Stimulated activated CD4-positive, alpha-beta T cell treated with anti-CD3 and anti-CD28 coated beads, Interleukin-1b, Interleukin-23, amount 100 ng/mL, for 4 hours (primary cell): ENCODE data around the gene RIOK3.
"Not testable (repeated sequence)": the region's sequence is repeated elsewhere in the genome, so short reads cannot be mapped to it uniquely, and the experiment has no call there.

Experiments used
- DNase-seq, 2 donors: peaks; one replicate each; pipeline ENCODE4 v3.0.0-alpha.2; 2020; ENCODE audit warnings: low read depth in 2 of 2

Gene RIOK3

DNA sequence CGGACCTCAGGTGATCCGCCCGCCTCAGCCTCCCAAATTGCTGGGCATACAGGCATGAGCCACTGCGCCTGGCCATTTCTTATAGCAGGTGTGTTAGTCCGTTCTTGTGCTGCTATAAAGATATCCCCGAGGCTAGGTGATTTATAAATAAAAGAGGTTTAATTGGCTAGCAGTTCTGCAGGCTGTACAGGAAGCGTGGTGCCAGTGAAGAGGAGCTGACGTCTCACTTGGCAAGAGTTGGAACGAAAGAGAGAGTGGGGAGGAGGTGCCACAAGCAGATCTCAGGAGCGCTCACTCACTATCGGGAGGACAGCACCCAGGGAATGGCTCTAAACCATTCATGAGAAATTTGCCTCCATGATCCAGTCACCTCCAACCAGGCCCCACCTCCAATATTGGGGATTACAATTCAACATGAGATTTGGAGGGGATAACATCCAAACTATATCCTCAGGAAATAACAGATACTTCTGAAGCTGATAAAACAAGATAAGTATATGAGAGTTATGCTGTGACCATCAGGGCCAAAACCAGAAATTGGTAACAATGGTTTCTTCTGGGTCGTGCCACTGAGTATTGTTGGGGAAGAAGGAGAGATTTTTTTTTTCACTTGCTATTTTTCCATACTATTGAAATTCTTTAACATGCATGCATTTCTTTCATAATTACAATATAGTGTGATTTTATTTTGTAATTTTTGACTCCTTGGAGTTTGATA lies 42.8 kb downstream of the RIOK3 start:
- DNase-seq, result no peak

DNA sequence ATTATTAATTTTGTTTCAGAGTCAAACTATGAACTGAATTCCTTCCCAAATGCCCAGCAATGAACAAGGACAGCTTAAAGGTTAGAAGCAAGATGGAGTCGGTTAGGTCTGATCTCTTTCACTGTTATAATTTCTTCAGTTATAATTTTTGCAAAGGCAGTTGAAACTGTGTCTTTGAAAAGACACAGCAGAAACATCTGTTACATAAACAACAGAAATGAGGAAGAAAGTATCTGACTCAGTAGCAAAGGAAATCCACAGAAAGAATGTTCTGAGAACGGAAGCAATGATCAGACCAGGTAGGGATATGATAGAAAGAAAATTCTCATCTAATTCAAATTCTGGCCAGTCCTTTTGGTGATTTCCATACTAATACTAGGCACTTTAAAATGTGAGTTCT lies 45.0 kb downstream of the RIOK3 start:
- DNase-seq, result no peak

DNA sequence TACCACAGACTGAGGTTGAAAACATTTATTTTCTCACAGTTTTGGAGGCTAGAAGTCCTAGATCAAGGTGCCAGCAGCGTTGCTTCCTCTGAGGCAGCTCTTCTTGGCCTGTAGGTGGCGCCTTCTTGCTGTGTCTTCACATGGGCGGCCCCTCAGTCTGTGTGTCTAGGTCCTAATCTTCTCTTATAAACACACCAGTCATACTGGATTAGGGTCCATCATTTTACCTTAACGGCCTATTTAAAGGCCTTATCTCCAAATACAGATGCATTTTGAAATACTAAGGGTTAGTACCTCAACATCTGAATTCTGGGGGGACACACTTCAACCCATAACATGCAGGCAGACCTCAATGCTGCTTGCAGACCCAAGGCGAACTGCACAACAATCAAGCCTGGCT lies 45.8 kb downstream of the RIOK3 start:
- DNase-seq, result peak; percentile 37 to 62

DNA sequence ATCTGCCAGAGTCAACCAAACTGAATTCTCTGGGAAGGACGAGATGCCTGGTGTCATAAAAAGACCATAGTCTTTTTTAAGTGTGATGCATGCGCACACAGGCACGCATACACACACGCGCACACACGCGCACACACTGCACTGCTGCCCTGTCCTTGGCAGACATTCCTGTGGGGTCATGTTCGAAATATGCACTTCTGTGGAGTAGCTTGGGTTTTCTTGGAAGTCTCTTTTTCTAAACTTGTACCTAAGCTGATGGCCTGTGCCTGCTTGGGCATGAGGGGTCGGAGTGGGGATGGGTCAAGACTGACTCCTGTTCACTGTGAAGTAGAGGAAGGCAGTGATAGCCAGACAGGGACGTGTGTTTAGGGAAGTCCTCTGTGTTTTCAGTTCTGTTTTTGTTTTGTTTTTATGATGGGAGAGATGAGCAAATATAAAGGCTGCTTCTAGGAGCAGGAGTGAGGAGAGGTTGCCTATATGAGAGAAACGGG lies 46.2 kb downstream of the RIOK3 start:
- DNase-seq, result no peak

DNA sequence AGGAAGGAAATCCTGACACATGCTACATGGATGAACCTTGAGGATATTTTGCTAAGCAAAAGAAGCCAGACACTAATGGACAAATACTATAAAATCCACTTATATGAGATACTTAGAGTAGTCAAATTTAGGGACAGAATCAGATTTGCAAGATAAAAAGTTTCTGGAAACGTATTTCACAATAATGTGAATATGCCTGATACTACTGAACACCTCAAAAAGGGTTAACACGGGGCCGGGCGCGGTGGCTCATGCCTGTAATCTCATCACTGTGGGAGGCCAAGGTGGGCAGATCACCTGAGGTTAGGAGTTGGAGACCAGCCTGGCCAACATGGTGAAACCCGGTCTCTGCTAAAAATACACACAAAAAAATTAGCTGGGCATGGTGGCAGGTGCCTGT lies 48.5 kb downstream of the RIOK3 start:
- no peak for DNase-seq

DNA sequence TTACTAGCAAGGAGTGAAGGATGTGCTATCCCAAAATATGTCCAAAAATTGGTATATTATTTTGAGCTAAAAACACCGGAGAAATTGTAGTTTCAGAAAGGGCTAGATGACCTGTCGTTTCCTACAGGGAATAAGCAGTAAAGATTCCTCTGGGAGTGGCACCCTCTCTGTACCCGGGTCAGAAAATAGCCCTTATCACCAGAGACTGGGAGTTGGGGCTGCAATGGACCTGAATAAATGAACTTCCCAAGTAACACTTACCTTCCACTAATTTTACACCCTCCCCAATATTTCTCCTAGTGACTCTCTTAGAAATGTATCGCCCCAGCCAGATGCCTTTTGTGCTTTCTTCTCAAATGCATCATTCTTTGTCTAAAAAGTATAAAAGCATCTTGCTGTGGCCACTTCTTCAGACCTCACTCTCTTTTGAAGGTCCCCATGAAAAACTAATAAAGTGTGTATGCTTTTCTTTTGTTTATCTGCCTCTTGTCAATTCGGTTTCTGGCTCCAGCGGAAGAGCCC lies 49.5 kb downstream of the RIOK3 start:
- DNase-seq, result no peak

DNA sequence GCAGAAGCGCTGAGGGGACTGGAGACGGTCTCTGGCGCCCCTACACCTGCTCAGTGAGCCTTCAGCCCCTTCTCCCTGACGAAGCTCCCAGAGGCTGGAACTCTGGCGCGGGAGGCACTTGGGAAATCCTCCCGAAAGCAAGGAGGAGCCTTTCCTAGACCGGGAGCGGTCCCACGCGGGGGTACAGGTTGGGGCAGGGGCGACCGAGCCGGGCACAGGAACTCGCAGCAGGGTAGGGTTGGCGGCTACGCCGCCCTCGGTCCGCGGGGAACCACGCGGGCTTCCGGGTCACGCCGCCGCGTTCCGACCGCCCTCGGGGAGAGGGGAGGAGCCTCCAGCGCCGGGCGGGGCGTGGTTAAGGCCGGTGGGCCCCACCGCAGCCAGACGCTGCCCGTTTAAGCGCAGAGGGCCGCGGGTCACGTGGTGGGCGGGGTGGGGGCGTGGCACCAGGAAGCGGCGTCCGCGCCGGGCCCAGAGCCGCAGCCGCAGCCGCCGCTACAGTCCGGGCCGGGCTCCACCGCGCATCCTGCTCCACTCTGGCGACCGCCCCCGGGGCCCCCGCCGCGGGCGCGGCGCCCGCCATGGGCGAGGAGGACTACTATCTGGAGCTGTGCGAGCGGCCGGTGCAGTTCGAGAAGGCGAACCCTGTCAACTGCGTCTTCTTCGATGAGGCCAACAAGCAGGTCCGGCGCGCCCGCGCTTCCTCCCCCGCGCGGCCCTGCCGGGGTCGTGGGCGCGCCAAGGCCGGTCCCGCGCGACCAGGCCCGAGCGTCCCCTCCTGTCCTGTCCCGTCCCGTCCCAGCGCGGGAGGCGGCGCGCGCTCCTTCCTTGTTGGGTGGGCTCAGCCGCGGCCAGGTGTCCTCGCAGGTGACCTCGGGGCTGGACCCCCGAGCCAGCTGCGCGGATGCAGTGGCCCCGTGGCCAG lies 50.2 kb downstream of the RIOK3 start, which contains the start of gene RMC1:
Gene RMC1 (plus strand): TSS at position 474 of the 925 bp plus-strand sequence. CDS start 108 bp downstream, at position 582.
- peak; percentile 98 to 100 for DNase-seq

DNA sequence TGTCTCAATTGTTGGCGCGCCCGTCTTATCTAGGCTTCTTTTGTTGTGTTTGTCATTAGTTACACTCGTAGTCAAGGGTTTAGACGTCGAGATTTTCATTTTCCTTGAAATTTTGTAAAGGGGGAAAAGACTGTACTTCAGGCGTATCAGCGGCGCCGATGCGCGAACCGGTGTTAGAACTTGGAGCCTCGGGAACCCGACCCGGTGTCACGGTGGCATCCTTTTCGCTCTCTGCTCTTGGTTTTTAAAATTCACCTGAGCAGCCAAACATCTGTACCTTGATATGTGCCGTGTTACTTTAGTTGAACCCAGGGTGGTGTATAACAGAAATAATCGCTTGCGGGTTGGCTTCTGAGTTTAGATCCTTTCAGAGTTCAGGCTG lies 50.9 kb downstream of the RIOK3 start:
- no peak for DNase-seq

DNA sequence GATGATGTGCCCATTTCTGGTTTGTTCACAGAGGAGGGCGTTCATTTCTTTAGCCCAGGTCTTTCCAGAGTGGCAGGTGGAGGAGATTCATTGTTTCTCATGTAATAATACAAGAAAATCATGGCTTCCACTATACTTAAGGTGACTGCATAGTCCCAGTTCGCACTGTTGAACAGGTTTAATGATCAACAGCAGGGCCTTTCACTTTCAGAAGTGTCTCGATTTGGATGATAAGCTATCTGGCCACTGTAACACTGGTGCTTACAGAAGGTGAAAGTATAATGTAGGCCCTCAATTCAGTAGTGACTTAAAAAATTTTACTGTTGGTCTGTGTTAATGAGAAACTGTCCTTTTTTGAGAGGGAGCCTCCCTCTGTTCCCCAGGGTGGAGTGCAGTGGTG lies 51.6 kb downstream of the RIOK3 start:
- no peak for DNase-seq

DNA sequence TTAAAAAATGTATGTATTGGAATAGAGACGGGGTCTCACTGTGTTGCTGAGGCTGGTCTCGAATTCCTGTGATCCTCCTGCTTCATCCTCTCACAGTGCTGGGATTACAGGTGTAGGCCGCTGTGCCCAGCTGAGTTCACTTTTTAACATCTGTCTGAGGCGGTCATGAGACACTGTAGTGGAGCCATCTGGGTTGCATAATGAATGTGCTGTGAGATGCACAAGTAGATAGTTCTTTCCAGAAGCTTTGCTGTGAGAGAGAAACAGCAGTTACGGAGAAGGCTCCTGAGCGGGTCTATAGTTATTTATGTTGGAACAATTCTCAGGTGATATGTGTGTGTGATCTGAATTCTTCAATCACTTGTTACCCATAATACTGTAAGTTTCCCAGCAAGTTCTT lies 53.3 kb downstream of the RIOK3 start:
- no peak for DNase-seq

DNA sequence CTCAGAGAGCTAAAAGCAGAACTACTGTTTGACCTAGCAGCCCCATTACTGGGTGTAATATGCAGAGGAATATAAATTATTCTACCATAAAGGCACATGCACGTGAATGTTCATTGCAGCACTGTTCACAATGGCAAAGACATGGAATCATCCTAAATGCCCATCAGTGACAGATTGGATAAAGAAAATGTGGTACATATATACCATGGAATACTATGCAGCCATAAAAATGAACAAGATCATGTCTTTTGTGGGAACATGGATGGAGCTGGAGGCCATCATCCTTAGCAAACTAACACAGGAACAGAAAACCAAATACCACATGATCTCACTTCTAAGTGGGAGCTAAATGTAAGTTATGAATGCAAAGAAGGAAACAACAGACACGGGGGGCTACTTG lies 57.8 kb downstream of the RIOK3 start:
- not testable (repeated sequence) for DNase-seq

DNA sequence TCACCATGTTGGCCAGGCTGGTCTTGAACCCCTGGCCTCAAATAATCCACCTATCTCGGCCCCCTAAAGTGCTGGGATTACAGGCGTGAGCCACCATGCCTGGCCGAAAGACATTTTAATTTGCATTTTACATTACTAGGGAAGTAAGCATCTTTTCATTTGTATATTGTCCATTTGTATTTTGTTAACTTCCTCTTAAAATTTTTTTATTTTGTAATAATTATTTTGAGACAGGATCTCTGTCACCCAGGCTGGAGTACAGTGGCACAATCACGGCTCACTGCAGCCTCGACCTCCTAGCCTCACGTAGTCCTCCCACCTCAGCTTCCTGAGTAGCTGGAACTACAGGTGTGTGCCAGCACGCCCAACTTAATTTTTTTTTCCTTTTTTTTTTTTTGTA lies 59.1 kb downstream of the RIOK3 start:
- not testable (repeated sequence) for DNase-seq

DNA sequence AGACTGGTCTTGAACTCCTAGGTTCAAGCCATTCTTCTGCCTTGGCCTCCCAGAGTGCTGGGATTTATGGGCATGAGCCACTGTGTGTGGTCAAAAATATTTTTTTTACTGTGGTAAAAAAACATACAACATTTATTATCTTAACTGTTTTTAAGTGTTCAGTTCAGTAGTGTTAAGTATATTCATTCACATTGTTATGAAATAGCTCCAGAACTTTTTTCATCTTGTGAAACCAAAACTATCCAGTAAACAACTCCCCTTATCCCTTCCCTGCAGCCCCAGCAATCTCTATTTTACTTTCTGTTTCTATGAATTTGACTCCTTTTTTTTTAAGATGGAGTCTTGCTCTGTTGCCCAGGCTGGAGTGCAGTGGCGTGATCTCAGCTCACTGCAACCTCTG lies 59.6 kb downstream of the RIOK3 start:
- DNase-seq, result no peak

DNA sequence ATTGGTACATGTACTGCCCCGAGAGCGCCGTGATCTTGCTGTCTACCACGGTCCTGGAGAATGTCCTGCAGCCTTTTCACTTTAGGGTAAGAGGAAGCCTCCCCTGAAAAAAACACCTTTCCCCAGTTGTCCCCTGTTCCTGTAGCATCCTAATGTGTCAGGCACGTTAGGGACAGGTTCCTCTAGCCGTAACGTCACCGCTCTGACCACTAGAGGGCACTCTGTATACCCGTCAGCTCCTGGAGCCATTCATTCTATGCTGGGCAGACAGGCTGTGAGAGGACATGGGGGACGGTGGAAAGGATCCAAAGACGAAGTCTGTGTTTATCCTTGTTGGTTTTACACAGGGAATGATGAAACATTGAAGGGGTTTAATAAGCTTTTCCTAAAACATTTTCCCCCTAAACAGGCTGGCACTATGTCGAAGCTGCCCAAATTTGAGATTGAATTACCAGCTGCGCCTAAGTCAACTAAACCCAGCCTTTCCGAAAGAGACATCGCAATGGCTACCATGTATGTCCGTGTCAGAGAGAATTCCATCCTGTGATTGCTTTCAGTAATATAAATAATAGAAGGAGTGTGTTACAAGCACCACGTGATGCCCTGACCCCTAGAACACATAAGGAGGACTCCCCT lies 62.9 kb downstream of the RIOK3 start:
- peak; percentile 52 to 71 for DNase-seq

DNA sequence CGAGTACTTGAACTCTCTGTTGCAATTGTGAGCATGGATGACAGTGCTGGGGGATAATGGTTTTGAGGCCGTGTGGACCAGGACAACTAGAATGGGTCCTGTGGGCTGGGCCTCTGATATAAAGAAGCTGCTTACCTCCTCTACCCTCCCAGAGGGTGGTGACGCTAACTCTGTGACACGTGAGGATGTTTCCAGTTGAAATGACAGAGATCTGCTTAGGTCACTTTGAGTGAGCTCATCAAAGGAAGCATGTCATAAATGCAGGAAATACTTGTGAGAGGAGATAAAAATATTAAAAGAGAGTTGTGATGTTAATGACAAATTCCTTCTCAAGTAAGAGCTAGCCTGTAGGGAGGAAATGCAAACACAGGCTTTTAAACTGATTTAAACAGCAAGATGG lies 66.6 kb downstream of the RIOK3 start:
- no peak for DNase-seq

DNA sequence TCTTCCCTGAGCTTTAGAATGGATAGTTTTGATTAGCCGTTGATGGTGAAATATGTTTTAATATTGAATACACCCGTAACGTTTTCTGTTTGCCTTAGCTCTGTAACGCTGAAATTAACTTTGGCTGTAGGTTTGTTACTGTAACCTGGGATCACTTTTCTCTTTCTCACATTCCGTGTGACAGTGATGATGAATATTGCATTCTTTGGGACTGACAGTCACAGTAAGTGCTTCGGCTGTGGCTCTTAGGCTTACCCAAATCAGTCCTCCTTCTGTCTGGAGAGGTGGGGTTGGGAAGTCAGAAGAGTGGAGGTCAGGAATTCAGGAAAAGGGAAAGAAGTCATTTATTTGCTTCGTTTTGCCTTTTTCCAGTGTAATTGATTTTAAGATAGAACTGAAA lies 68.2 kb downstream of the RIOK3 start:
- no peak for DNase-seq

DNA sequence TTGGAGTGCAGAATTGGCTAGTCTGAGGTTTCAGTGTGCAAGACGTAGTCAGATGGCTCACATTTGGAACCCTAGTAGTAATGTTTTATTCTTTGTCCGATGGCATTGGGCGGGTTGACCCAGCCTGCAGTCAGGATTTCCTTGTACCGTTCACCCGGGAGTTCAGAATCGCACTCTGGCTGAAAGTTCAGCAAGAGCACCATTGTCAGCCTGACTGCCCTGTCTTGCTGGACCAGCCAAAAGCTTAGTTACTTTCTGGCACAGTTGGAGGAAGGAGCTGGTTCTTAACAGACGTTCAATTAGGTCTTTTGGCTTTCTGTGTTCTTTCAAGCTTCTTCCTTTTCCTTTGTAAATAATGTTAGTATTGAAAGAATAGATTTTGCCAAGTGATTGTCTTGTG lies 68.8 kb downstream of the RIOK3 start:
- no peak for DNase-seq

DNA sequence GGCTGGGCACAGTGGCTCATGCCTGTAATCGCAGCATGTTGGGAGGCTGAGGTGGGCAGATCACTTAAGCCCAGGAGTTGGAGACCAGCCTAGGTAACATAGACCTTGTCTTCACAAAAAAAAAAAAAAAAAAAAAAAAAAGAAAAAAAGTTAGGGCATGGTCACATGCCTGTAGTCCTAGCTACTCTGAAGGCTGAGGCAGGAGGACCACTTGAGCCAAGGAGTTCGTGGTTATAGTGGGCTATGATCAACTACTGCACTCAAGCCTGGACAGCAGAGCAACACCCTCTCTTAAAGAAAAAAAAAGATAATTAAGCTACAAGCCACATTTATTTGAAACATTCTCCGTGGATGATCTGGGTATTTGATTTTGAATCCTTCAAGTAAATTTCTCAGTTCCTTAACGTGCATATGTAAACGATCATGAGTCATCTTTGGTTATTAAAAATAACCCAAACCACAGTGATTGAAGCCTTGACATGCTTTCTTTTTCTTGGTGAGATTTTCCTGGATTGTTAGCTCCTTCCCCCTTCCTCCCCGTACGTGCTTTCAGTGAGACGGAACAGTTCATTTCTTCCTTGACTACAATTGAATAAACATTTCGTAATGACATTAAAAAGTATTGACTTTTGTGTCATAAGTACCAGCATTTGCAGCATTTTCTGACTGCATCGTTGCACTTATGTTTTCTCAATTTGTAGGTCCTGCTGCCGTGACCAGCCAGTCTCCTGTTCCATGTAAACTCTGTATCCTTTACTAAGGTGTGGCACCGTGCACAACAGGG lies 70.5 kb downstream of the RIOK3 start:
- DNase-seq, result no peak

DNA sequence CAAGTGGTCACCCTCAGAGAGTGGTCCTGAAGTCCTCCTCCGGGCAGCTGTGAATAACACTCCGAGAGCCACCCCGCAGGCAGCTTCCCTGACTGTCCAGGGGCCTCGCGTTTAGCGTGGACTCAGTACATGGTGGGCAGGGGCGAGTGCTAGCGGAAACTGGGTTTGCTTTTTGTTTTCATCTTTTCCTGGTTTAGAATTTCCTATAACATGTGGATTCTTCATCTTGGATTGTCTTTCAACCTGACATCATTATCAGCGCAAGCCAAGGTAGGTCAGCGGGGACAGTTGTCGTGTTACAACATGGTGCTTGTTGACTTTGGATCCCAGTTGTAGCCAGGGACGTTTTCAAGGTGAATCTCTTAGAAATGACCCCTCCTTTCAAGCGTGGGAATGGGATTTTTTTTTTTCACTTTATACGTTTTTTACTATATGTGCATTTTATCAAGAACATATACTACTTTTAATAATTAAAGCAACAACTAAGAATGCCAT lies 71.2 kb downstream of the RIOK3 start:
- DNase-seq, result no peak

DNA sequence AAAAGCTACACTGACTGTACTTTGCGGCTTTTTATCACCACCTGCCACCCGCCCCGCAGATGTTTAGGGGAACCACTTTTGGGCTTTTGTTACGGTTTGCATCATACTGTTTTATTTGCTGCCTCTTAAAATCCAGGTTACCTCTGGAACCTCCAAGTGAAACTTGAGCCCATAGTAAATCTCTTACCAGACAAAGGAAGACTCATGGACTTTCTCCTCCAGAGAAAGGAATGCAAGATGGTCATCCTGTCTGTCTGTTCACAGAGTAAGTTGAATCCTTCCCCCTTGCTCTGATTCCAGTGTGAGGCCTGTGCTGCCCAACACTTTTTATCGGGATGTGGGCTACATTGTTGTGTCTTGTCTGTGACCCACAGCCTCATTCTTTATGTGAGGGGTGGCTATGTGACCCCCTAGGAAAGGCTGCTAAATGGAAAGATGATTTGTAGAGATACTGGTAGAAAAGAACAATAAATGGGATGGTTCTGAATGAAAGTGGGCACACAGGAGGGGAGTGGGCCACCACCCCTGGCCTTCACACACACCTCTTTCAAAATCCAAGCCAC lies 73.5 kb downstream of the RIOK3 start:
- DNase-seq, result no peak
